Measurements from ENCODE around the gene GCAT.
"Not testable (repeated sequence)": the region's sequence is repeated elsewhere in the genome, so short reads cannot be mapped to it uniquely, and the experiment has no call there.

The GCAT gene

GRCh38 chr22:37782340-37783168, 25.2 kb upstream of the GCAT start:
- DNase-seq (ENCODE audit: low read depth) = no peak

GRCh38 chr22:37784829-37785495, 22.8 kb upstream of the GCAT start:
- no peak for DNase-seq (ENCODE audit: low read depth)

DNA sequence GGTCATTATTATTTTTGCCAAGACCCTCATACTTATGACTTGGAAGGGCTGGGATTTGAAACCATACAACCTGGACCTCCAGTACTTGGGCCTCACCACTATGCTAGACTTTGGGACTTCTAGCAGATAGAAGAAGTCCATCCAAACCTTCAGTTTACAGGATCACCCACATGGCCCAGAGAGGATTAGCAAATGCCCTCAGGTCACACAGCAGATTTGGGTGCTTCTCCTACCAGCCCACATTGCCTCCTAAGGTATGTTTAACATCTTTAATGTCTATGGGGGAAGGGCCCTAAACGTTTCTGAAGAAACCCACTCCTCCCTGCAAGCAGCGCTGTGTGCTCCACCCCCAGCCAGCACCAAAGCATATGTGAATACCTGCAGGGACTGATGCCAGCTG, 17.5 kb upstream of the GCAT start:
- no peak for DNase-seq (ENCODE audit: low read depth)

DNA sequence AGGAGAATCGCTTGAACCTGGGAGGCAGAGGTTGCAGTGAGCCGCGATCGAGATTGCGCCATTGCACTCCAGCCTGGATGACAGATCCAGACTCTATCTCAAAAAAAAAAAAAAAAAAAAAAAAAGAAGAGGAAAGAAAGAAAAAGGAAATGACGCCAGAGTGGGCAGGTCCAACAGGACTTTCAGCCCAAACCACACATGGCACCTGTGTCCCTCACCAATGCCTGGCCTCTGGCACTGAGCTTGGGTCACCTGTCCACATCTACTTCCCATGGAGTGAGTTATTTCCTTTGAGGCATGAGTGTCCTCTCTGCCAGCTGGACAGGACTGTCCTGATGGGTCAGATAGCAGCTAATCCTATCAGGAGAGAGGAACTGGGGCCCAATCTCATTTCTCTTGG, 15.2 kb upstream of the GCAT start:
- no peak for DNase-seq (ENCODE audit: low read depth)

DNA sequence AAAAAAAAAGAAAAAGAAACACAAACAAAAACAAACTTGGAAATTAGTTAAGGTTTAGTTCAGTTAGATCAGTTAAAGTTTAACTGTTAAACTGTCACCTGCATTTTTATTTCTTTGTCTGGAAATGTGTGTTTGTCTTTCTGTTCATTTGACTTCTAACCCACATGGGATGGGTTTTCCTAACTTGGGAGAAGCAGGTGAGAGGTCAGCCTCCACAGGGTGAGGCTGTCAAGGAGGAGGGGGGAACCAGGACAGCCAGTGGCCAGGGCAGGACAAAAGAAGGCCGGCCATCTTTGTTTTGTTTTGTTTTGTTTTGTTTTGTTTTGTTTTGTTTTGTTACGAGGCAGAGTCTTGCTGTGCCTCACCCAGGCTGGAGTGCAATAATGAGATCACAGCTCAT, 13.4 kb upstream of the GCAT start:
- no peak for DNase-seq (ENCODE audit: low read depth)

- no peak for DNase-seq (ENCODE audit: low read depth)
Measured at GRCh38 chr22:37796079-37796478, 11.7 kb upstream of the GCAT start.

DNA sequence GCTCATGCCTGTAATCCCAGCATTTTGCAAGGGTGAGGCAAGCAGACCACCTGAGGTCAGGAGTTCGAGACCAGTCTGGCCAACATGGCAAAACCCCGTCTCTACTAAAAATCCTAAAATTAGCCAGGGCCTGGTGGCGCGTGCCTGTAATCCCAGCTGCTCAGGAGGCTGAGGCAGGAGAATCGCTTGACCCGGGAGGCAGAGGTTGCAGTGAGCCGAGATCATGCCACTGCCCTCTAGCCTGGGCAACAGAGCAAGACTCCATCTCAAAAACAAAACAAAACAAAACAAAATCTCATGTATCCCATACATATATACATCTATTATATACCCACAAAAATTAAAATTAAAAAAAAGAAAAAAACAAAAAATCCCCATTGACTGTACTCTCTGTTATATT, 10.5 kb upstream of the GCAT start:
- not testable (repeated sequence) for DNase-seq (ENCODE audit: low read depth)

DNA sequence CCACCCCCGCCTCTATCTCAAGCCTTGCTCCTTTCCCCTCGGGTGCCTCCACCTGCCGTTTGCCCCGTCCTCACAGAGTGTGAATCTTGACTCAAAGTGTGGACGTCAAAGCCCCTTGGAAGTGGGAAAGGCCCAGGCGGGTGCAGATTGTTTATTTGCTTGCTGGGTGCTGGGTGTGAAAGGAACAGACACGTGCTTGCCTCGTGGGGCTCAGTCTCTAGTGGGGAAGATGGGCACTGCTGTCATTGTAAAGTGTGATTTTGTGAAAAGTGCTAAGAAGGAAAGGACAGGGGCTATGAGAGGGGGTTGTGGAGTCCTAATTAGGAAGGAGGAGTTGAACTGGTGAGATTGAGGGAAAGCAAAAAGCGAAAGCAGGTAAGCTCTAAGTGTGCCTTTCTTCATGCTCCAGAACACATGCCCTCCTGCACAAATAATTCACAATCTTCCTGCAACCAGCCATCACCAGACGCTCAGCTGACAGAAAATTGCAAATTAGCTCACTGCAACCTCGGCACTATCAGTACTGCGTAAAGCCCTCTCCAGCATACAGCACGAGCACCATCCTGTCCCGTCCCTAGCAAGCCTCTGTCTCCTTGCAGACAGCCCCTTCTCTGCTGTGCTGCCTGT, 9.7 kb upstream of the GCAT start:
- no peak for DNase-seq (ENCODE audit: low read depth)

- DNase-seq (ENCODE audit: low read depth) = not testable (repeated sequence)
Measured at GRCh38 chr22:37799979-37800378, 7.8 kb upstream of the GCAT start.

GRCh38 chr22:37801946-37802309, 5.8 kb upstream of the GCAT start:
- no peak for DNase-seq (ENCODE audit: low read depth)

DNA sequence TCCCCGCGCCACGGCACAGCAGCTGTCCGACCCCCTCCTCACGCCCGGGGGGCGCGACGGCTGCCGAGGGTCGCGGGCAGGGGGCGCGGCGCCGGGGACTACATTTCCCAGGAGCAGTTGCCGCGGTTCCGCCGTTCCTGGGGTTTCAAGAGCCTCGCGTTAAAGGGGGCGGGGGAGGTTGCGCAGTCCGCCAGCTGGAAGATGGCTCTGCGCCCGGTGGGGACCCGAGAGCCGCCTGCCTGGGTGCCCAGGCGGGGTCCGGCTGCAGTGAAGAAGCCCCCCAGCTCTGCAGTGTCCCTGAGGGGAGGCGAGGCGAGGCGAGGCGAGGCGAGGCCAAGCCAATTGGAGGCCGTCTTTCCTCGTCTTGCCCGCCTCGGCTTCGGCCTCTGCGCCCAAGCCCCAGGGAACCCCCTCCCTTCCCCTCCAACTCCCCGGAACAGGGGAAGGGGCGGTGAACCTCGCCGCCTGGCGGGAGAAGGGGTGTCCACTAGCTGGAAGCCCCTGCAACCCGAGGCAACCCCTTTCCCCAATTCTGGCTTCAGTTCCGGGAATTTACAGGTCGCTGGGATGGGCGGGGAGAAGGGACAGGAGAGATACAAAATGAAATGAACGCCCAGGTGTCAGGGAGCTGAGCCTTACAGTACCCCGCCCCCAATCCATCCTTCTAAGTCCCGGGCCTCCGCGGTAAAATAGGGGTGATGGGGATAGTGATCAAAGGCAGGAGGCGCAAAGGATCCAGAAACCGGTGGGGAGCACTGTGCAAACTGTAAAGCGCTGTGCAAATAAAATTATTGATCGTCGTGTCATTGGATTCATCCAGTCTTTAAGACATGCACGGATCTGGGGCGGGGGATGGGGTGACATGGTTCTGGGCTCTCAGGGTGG, 5.2 kb upstream of the GCAT start:
- no peak for DNase-seq (ENCODE audit: low read depth)

DNA sequence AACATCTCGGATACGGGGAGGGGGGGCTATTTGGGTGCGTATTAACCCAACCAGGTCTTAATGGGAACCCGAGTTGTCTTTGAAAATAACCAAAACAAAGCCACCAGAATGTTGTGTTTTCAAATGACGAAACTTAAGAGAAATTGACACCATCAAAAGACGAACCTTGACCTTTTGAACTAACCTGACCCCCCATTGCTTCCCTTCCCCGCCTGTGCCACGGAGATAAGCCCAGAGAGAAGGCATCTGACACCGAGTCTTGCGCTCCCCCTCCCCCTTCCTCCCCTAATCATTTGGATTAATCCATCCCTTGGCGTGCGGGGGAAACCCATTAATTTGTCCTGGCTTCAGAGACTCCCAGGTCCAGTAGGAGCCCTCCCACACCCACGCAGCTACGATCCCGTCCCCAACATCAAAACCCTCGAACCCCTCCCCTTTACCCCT, 4.5 kb upstream of the GCAT start:
- DNase-seq (ENCODE audit: low read depth) = no peak

GRCh38 chr22:37803639-37804351, 3.9 kb upstream of the GCAT start:
- no peak for DNase-seq (ENCODE audit: low read depth)

GRCh38 chr22:37804352-37804880, 3.3 kb upstream of the GCAT start:
- no peak for DNase-seq (ENCODE audit: low read depth)

DNA sequence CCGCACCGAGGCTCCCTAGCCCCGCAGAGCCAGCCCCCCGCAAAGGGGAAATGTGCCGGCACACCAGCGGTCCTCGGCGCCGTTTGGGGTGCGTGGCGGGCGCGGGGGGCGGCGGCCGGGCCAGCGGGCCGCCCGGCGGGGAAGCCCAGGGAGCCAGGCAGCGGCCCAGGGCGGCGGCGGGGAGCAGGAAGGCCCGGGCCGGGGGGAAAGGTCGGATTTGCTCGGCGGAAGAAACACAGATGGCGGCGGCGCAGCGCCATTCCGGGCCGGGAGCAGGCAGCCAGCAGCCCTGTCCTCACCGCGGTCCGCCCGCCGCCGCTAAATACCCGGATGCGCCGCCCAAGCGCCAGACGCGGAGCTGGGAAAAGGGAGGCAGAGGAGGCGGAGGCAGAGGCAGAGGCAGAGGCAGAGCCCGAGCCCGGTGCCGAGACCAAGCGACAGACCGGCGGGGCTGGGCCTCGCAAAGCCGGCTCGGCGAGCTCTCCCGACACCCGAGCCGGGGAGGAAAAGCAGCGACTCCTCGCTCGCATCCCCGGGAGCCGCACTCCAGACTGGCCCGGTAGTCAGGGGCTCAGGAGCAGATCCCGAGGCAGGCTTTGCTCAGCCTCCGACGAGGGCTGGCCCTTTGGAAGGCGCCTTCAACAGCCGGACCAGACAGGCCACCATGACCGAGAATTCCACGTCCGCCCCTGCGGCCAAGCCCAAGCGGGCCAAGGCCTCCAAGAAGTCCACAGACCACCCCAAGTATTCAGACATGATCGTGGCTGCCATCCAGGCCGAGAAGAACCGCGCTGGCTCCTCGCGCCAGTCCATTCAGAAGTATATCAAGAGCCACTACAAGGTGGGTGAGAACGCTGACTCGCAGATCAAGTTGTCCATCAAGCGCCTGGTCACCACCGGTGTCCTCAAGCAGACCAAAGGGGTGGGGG, 2.6 kb upstream of the GCAT start:
- peak; percentile 67 for DNase-seq (ENCODE audit: low read depth)

DNA sequence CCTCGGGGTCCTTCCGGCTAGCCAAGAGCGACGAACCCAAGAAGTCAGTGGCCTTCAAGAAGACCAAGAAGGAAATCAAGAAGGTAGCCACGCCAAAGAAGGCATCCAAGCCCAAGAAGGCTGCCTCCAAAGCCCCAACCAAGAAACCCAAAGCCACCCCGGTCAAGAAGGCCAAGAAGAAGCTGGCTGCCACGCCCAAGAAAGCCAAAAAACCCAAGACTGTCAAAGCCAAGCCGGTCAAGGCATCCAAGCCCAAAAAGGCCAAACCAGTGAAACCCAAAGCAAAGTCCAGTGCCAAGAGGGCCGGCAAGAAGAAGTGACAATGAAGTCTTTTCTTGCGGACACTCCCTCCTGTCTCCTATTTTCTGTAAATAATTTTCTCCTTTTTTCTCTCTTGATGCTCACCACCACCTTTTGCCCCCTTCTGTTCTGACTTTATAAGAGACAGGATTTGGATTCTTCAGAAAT, 1.9 kb upstream of the GCAT start:
- no peak for DNase-seq (ENCODE audit: low read depth)

- no peak for DNase-seq (ENCODE audit: low read depth)
Measured at GRCh38 chr22:37806409-37807333, 1.1 kb upstream of the GCAT start.

- DNase-seq (ENCODE audit: low read depth) = no peak
Measured at GRCh38 chr22:37808294-37808657, 542 bp downstream of the GCAT start.

Data from stromal cell of bone marrow (primary cell).